Activated T-cell treated with anti-CD3 and anti-CD28 coated beads for 48 hours (primary cell): ENCODE data around the gene FHL5.
"Not testable (repeated sequence)": the region's sequence is repeated elsewhere in the genome, so short reads cannot be mapped to it uniquely, and the experiment has no call there.

Experiments used
- DNase-seq: peaks from one replicate; pipeline ENCODE4 v3.0.0-alpha.2; 2020; ENCODE audit warnings: low read depth

Gene FHL5

GRCh38 chr6:96611342-96611991, 48.5 kb downstream of the FHL5 start:
- no peak for DNase-seq

- DNase-seq: no peak
Measured at GRCh38 chr6:96613291-96613999, 50.5 kb downstream of the FHL5 start.

- DNase-seq: no peak
Measured at GRCh38 chr6:96620851-96621250, 57.9 kb downstream of the FHL5 start.

GRCh38 chr6:96621983-96622382, 59.1 kb downstream of the FHL5 start:
- DNase-seq: no peak

- DNase-seq: no peak
Measured at GRCh38 chr6:96624957-96625356, 62.0 kb downstream of the FHL5 start.

GRCh38 chr6:96626759-96627364, 63.9 kb downstream of the FHL5 start:
- no peak for DNase-seq

DNA sequence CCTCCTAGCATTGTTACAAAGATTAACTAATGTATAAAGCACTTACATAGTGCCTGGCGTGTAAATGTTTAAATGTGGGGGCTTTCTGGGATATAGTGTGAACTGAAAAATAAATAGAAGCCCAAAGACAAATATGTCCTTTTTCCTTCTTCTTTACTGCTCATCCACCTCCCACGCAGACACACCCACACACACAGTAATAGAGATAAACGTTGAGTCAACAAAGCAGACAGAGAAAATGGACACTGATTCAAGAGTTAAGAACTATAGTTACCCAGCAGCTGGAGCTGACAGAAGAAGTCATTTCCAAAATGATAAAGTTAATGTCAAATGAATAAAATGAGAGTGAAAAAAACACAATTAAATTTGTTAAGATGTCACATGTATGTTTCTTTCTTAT, 68.3 kb downstream of the FHL5 start:
- DNase-seq: no peak

GRCh38 chr6:96637979-96638378, 75.1 kb downstream of the FHL5 start:
- not testable (repeated sequence) for DNase-seq

- DNase-seq: no peak
Measured at GRCh38 chr6:96645106-96645505, 82.2 kb downstream of the FHL5 start.

DNA sequence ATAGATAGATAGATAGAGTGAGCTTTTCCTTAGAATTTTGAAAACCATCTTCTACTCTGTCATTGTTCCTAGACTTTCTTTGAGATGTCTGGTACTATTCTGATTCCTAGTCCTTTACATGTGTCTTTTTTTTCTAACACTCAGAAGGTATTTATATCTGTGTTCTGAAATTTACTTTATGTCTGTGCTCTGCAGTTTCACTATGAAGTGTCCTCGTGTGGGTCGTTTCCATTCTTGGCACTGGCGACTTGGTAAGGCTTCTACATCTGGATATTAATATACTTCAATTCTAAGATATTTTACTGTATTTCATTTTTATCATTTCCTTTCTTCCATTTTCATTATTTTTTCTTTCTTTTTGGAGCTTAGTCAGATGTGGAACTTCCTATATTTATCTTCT, 87.0 kb downstream of the FHL5 start:
- DNase-seq: no peak

DNA sequence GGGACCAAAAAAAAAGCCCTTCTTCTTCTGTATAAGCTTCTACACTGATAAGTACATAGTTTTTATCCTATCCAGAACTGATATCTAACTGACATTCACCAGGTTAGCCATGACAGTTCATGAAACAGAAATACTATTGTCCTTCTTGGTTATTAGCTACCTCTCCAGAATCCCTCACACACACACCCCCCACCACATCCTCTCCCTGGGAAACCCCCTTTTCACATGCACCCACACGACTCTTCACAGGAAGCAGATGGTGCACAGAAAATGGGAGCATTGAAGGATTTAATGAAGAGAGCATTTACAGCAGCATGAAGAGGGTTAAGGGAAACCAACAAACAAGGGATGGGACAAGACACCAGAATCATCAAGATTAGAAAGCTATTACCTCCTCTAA, 88.9 kb downstream of the FHL5 start:
- DNase-seq: no peak

- DNase-seq: no peak
Measured at GRCh38 chr6:96652552-96652951, 89.6 kb downstream of the FHL5 start.

GRCh38 chr6:96653181-96653580, 90.3 kb downstream of the FHL5 start:
- no peak for DNase-seq

GRCh38 chr6:96656567-96656966, 93.6 kb downstream of the FHL5 start:
- DNase-seq: no peak

GRCh38 chr6:96657344-96657743, 94.4 kb downstream of the FHL5 start:
- DNase-seq: no peak

- no peak for DNase-seq
Measured at GRCh38 chr6:96659084-96659845, 96.3 kb downstream of the FHL5 start.
